NT2/D1 (cell line): ENCODE data around the gene BPIFA3.

Source experiments
- SUZ12 ChIP-seq: IDR thresholded peaks from 2 replicates; pipeline ENCODE4 v1.6.1; 2011; ENCODE audit not compliant: insufficient read length, insufficient read depth; ENCODE audit errors: extremely low read depth
- ZNF274 ChIP-seq: IDR thresholded peaks from 2 replicates; pipeline ENCODE4 v1.6.1; 2011; ENCODE audit warnings: mild to moderate bottlenecking, low read depth, low read length

DNA sequence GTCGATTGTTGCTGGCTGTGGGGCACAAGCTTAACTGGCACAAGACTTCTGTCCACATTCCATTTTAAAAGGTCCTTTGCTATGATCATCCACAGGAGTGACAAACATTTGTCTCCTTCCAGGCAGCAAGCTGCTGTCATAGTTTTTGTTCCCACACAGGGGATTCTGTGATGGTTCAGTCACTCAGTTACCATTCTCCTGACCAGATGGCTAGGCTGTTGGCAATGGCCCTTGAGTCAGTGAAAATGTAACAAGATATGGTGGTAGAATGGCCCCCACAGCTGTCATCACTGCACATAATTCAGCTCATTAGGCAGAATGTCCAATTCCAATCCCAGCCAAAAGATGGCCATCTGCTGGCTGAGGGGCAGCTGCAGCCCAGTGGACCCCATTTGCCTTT lies 32.3 kb downstream of the BPIFA3 start:
- TF ChIP-seq SUZ12 (no peak), ZNF274 (no peak)
